RPMI8226 (cell line): ENCODE measurements around the gene CYREN.
"Not testable (repeated sequence)": the region's sequence is repeated elsewhere in the genome, so short reads cannot be mapped to it uniquely, and the experiment has no call there.

ENCODE experiments used
- DNase-seq: peaks from one replicate; pipeline ENCODE4 v3.0.0-alpha.2; 2015

CYREN gene

GRCh38 chr7:135170274-135170997 lies at the start of gene CYREN:
CYREN (minus strand) TSS chr7:135170707; CDS start chr7:135168922, 1,785 bp downstream.
- DNase-seq: peak; percentile 99

GRCh38 chr7:135217645-135218509 lies 47.4 kb upstream of the CYREN start:
- no peak for DNase-seq

GRCh38 chr7:135215698-135216097 lies 45.2 kb upstream of the CYREN start:
- no peak for DNase-seq

GRCh38 chr7:135215180-135215579 lies 44.7 kb upstream of the CYREN start:
- DNase-seq: no peak

- DNase-seq: no peak
Measured at GRCh38 chr7:135213831-135214230, 43.3 kb upstream of the CYREN start.

GRCh38 chr7:135211946-135212685 lies 41.6 kb upstream of the CYREN start:
- not testable (repeated sequence) for DNase-seq

GRCh38 chr7:135211179-135211945 lies 40.9 kb upstream of the CYREN start, which contains the start of gene WDR91:
WDR91 (minus strand) TSS chr7:135211526; CDS start chr7:135211502, 24 bp downstream.
- DNase-seq: peak; percentile 96

GRCh38 chr7:135210888-135211178 lies 40.3 kb upstream of the CYREN start:
- peak; percentile 45 for DNase-seq

- no peak for DNase-seq
Measured at GRCh38 chr7:135209225-135209834, 38.8 kb upstream of the CYREN start.

GRCh38 chr7:135208102-135208793 lies 37.7 kb upstream of the CYREN start:
- DNase-seq: no peak

- DNase-seq: no peak
Measured at GRCh38 chr7:135207406-135208101, 37.0 kb upstream of the CYREN start.

GRCh38 chr7:135206941-135207391 lies 36.5 kb upstream of the CYREN start:
- no peak for DNase-seq

GRCh38 chr7:135205850-135206249 lies 35.3 kb upstream of the CYREN start:
- no peak for DNase-seq

GRCh38 chr7:135204876-135205275 lies 34.4 kb upstream of the CYREN start:
- no peak for DNase-seq

GRCh38 chr7:135204341-135204749 lies 33.8 kb upstream of the CYREN start:
- no peak for DNase-seq

- DNase-seq: no peak
Measured at GRCh38 chr7:135201350-135201749, 30.8 kb upstream of the CYREN start.

GRCh38 chr7:135200821-135201331 lies 30.4 kb upstream of the CYREN start:
- DNase-seq: no peak

- no peak for DNase-seq
Measured at GRCh38 chr7:135199439-135199838, 28.9 kb upstream of the CYREN start.

- no peak for DNase-seq
Measured at GRCh38 chr7:135197906-135198655, 27.6 kb upstream of the CYREN start.

- no peak for DNase-seq
Measured at GRCh38 chr7:135197343-135197742, 26.8 kb upstream of the CYREN start.
